HG03432 (cell line): ENCODE data around the gene GALNT4.
A peak's percentile ranks its signal among the peaks of the same experiment; 100 is the strongest.

Source experiments
- ATAC-seq: cut with Tn5 transposase; IDR thresholded peaks from one replicate; pipeline ENCODE4 v1.9.1; 2021; ENCODE audit warnings: mild to moderate bottlenecking, moderate library complexity; ENCODE audit not compliant: unreplicated experiment

Gene GALNT4

DNA sequence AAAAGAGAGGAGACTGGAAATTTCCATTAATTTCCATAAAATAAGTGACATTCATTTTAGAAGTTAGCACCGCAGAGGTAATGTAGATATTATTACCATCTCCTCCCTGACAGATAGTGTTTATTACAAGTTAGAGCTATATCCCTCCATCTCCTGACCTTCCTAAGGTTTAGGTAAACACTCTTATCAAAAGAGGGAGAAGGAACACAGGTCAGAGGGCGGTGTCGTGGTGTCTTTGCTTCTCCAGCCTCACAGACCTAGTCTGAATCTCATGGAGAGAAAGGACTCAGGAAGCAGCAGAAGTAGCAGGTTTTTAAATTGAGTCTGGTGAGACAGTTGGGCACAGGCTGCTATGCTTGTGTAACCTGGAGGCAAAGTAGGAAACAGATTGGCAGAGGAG is 12.8 kb upstream of the GALNT4 start:
- ATAC-seq: no peak

GRCh38 chr12:89529738-89530137 is 5.1 kb upstream of the GALNT4 start:
- ATAC-seq: no peak

DNA sequence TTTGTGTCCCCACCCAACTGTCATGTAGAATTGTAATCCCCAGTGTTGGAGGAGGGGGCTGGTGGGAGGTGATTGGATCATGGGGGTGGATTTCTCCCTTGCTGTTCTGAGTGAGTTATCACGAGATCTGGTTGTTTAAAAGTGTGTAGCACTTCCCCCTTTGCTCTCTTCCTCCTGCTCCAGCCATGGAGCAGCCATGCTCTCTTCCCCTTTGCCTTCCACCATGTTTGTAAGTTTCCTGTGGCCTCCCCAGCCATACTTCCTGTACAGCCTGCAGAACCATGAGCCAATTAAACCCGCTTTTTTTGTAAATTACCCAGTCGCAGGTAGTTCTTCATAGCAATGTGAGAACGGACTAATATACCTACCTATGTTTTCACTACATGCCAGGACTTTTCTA is 3.8 kb upstream of the GALNT4 start:
- ATAC-seq: no peak

GRCh38 chr12:89525824-89526770 is 1.5 kb upstream of the GALNT4 start, which contains the start of gene POC1B:
Gene POC1B, minus strand, starts transcription at chr12:89526047. Its CDS starts 152 bp downstream, at chr12:89525895.
- ATAC-seq: peak; percentile 72

- peak; percentile 33 for ATAC-seq
Observed at GRCh38 chr12:89525305-89525823, 768 bp upstream of the GALNT4 start.

DNA sequence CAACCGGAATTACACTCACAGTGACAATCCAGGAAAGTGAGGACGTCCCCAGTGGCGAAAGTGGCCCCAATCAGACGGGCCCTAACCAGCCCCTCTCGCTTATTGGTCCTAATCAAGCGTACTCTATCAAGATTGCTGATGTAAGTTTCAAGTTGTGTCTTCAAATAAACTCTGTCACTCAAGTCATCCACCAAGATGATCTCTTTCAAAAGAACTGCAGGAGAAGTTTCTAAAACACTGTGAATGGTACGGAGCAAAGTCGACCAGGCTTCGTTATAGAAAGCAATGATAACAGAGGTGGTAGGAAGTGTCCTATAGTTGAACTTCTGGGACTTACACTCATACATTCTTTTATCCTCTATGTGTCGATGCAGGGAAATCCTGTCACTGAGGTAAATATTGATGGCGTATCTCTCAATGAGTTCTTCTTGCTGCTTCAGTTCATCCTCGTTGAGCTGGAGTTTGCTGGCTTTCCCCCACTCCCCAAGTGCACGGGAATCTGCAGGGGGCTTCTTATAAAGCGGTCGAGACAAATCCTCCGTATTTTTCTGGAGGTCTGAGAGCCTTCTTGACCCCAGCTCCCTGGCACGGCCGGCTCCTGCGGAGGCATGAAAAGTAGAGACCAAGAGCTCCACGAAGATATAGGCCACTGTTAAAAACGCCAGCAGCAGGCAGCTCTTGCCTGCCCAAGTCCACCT is 604 bp downstream of the GALNT4 start:
- ATAC-seq: no peak

- ATAC-seq: no peak
Observed at GRCh38 chr12:89523393-89523792, 1.2 kb downstream of the GALNT4 start.

DNA sequence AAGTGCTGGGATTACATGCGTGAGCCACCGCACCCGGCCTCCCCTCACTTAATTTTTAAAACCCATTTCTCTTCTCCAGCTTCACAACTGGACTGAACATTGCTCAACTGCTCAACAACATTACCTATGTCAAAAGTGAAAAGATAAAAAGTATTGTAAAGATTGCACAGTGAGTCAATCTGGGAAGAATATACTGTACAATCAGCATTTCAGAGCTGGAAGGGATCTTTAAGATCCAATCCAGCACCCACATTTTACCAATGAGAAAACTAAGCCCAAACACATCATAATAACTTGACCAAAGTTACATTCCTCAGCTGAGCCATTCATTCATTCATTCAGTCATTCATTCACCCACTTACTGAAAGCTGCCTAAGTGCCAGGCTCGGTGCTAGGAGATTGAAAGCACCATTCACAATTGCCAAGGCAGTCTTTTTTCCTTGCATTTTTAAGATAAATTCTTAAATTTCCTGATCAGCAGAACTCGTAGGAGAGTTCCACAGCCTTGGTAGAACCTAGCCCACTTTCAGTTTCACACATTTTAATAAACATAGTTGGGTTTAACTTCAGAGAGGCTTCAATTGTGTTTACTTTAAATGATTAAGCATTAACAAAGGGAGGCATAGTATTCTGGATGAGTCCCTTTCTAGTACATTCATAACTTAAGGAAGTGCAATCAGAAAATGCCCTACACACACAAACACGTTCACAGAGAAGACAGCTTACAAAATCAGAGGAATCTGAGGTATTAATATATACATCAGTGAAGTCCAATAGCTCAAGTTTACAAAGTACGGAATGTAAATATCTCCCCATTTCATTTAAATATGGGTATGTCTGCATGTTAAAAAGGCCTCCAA is 3.0 kb downstream of the GALNT4 start:
- ATAC-seq: no peak

- no peak for ATAC-seq
Observed at GRCh38 chr12:89517720-89518119, 6.9 kb downstream of the GALNT4 start.

DNA sequence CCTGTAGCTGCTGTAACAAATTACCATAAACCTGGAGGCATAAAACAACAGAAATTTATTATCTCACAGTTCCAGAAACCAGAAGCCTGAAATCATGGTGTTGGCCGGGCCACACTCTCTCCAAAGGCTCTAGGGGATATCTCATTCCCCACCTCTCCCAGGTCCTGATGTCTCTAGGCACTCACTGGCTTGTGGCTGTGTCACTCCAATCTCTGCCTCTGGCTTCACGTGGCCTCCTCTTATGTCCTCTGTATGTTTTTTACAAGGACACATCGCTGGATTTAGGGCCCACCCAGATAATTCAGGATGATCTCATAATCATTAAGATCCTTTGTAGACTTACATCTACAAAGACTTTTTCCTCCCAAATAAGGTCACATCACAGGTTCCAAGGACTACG is 8.0 kb downstream of the GALNT4 start:
- ATAC-seq: no peak

- ATAC-seq: peak; percentile 84
Observed at GRCh38 chr12:89514751-89515150, 9.8 kb downstream of the GALNT4 start.

GRCh38 chr12:89513544-89513943 is 11.1 kb downstream of the GALNT4 start:
- no peak for ATAC-seq

- no peak for ATAC-seq
Observed at GRCh38 chr12:89507015-89507824, 17.4 kb downstream of the GALNT4 start.

- ATAC-seq: no peak
Observed at GRCh38 chr12:89506050-89506449, 18.5 kb downstream of the GALNT4 start.

DNA sequence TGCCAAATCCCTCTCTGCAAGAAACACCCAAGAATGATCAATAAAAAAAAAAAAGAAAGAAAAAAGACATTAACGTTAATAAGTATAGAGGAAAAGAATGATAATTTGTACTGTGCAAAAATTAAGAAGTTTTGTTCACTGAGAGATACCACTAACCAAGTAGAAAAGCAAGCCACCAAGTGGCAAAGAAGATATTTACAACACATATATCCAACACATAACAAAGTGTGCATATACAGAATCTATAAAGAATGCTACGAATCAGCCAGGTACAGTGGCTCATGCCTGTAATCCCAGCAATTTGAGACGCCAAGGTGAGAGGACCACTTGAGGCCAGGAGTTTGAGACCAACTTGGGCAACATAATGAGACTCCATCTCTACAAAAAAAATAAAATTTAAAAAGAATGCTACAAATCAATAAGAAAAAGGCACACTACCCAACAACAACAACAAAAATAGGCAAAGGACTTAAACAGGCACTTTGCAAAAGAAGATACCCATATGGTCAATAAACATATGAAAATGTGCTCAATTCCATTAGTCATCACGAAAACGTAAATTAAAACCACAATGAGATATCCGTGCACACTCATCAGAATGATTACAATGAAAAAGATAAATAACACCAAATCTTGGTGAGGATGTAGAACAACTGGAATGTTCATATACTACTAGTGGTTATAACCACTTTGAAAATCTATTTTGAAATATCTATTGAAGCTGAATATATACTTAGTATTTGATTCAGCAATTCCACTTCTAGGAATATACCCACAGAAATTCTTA is 19.8 kb downstream of the GALNT4 start:
- no peak for ATAC-seq

GRCh38 chr12:89501793-89502192 is 22.8 kb downstream of the GALNT4 start:
- no peak for ATAC-seq

- ATAC-seq: no peak
Observed at GRCh38 chr12:89499857-89500256, 24.7 kb downstream of the GALNT4 start.

- no peak for ATAC-seq
Observed at GRCh38 chr12:89497467-89497866, 27.1 kb downstream of the GALNT4 start.

- ATAC-seq: no peak
Observed at GRCh38 chr12:89497005-89497404, 27.6 kb downstream of the GALNT4 start.
